WTC11 (cell line): ENCODE results near the gene LRRC40. TPM values are rescaled to one million over a fixed set of nuclear protein-coding genes. Genes with fewer than 3 reads are reported as not detected.

ENCODE experiments used
- ATAC-seq: fragments of 200-7000 bp; cut with Tn5 transposase; 2 replicates; pipeline ENCODE4 v1.10.0; 2021; ENCODE audit warnings: mild to moderate bottlenecking, moderate library complexity
- CTCF ChIA-PET: fragments of 300-600 bp; sonication (Branson Sonifier 250); formaldehyde crosslinking; loops from one replicate; lab custom pipeline; 2021; ENCODE audit warnings: antibody characterized with exemption; lab: Charles Lee
- POLR2A ChIA-PET: fragments of 350-600 bp; sonication (Branson Sonifier 250); formaldehyde crosslinking; loops from one replicate; lab custom pipeline; 2021; ENCODE audit warnings: antibody characterized with exemption; lab: Charles Lee
- DNase-seq: peaks from one replicate; pipeline ENCODE4 v3.0.0; 2021; ENCODE audit warnings: low spot score
- H3K27ac Mint-ChIP-seq: 2 replicates; pipeline ENCODE4 v1.8.0; 2021; ENCODE audit warnings: mixed read lengths
- H3K27me3 Mint-ChIP-seq: 2 replicates; pipeline ENCODE4 v1.8.0; 2021; ENCODE audit warnings: low read depth, mild to moderate bottlenecking, moderate library complexity, mixed read lengths
- H3K36me3 Mint-ChIP-seq: 2 replicates; pipeline ENCODE4 v1.8.0; 2021; ENCODE audit warnings: mixed read lengths
- H3K4me1 Mint-ChIP-seq: 2 replicates; pipeline ENCODE4 v1.8.0; 2022; ENCODE audit warnings: mixed read lengths
- H3K4me3 Mint-ChIP-seq: 2 replicates; pipeline ENCODE4 v1.8.0; 2021; ENCODE audit warnings: mild to moderate bottlenecking, moderate library complexity, mixed read lengths
- H3K9me3 Mint-ChIP-seq: 2 replicates; pipeline ENCODE4 v1.8.0; 2021; ENCODE audit warnings: mixed read lengths
- ATF3 ChIP-seq: sonication (generic); formaldehyde crosslinking; conservative IDR thresholded peaks from 2 replicates; pipeline ENCODE4 v1.8.1; 2022; ENCODE audit warnings: mild to moderate bottlenecking, missing genetic modification reagents
- ATF6 ChIP-seq: sonication (generic); formaldehyde crosslinking; IDR thresholded peaks from 2 replicates; pipeline ENCODE4 v1.8.1; 2023; ENCODE audit warnings: mild to moderate bottlenecking, missing genetic modification reagents
- ERG ChIP-seq: fragments of 250-450 bp; sonication (Bioruptor Pico); IDR thresholded peaks from 2 replicates; pipeline ENCODE4 v1.8.0; 2021; ENCODE audit warnings: mild to moderate bottlenecking
- FOXJ3 ChIP-seq: sonication (generic); formaldehyde crosslinking; IDR thresholded peaks from 2 replicates; pipeline ENCODE4 v1.9.0; 2021; ENCODE audit warnings: missing genetic modification reagents, mild to moderate bottlenecking, borderline replicate concordance
- FOXP1 ChIP-seq: sonication (generic); formaldehyde crosslinking; IDR thresholded peaks from 2 replicates; pipeline ENCODE4 v1.8.0; 2022; ENCODE audit warnings: missing genetic modification reagents, mild to moderate bottlenecking, moderate library complexity, borderline replicate concordance
- FOXP4 ChIP-seq: sonication (generic); formaldehyde crosslinking; IDR thresholded peaks from 2 replicates; pipeline ENCODE4 v1.8.0; 2022; ENCODE audit warnings: mild to moderate bottlenecking, missing genetic modification reagents
- GABPB1 ChIP-seq: sonication (generic); formaldehyde crosslinking; IDR thresholded peaks from 2 replicates; pipeline ENCODE4 v1.8.1; 2023; ENCODE audit warnings: mild to moderate bottlenecking, missing genetic modification reagents
- KAT7 ChIP-seq: sonication (generic); formaldehyde crosslinking; IDR thresholded peaks from 2 replicates; pipeline ENCODE4 v1.8.1; 2023; ENCODE audit warnings: missing genetic modification reagents, mild to moderate bottlenecking, borderline replicate concordance
- NFATC4 ChIP-seq: fragments of 250-450 bp; sonication (Bioruptor Pico); IDR thresholded peaks from 2 replicates; pipeline ENCODE4 v1.9.0; 2021; ENCODE audit warnings: mild to moderate bottlenecking
- NFYB ChIP-seq: sonication (generic); formaldehyde crosslinking; conservative IDR thresholded peaks from 2 replicates; pipeline ENCODE4 v1.8.0; 2022; ENCODE audit warnings: low read depth, missing genetic modification reagents
- NR2C2 ChIP-seq: sonication (generic); formaldehyde crosslinking; IDR thresholded peaks from 2 replicates; pipeline ENCODE4 v1.8.0; 2022; ENCODE audit warnings: mild to moderate bottlenecking, missing genetic modification reagents
- PRRX2 ChIP-seq: fragments of 250-450 bp; sonication (Bioruptor Pico); IDR thresholded peaks from 2 replicates; pipeline ENCODE4 v1.8.0; 2021; ENCODE audit warnings: mild to moderate bottlenecking
- TEAD1 ChIP-seq: sonication (generic); formaldehyde crosslinking; IDR thresholded peaks from 2 replicates; pipeline ENCODE4 v1.8.0; 2022; ENCODE audit warnings: mild to moderate bottlenecking, missing genetic modification reagents
- ZNF263 ChIP-seq: sonication (generic); formaldehyde crosslinking; IDR thresholded peaks from 2 replicates; pipeline ENCODE4 v1.8.1; 2022; ENCODE audit warnings: low read depth, mild to moderate bottlenecking, moderate library complexity, missing genetic modification reagents
- ZNF423 ChIP-seq: fragments of 250-450 bp; sonication (Bioruptor Pico); IDR thresholded peaks from 2 replicates; pipeline ENCODE4 v2.1.2; 2022; ENCODE audit warnings: mild to moderate bottlenecking, moderate library complexity
- ZNF425 ChIP-seq: fragments of 250-450 bp; sonication (Bioruptor Pico); conservative IDR thresholded peaks from 2 replicates; pipeline ENCODE4 v1.9.0; 2021; ENCODE audit warnings: mild to moderate bottlenecking
- ZNF512 ChIP-seq: sonication (generic); formaldehyde crosslinking; IDR thresholded peaks from 2 replicates; pipeline ENCODE4 v1.8.1; 2022; ENCODE audit warnings: missing genetic modification reagents, borderline replicate concordance
- total RNA-seq: library from RNA; stranded (reverse); gene quantifications from 3 replicates; pipeline ENCODE4 v1.2.3, GENCODE V29; 2021

The LRRC40 gene
- total RNA-seq, 1 experiment from 2014 or later, result 26.7 TPM

- Mint-ChIP-seq H3K4me1 (peaks cover 5% of the 10 kb centered on the region; the same call in 1 of the 2 replicates), H3K36me3 (no peaks in the 10 kb centered on the region), H3K27me3 (no peaks in the 10 kb centered on the region), H3K4me3 (no peak overlapping the region), H3K9me3 (no peaks in the 10 kb centered on the region), H3K27ac (no peak overlapping the region)
- TF ChIP-seq ATF6 (CRISPR knock-in tag) (no peak), NFATC4 (CRISPR knock-in tag) (no peak), FOXP1 (no peak), ATF3 (no peak), TEAD1 (CRISPR knock-in tag) (no peak), ZNF425 (no peak), ZNF263 (CRISPR knock-in tag) (no peak), ZNF423 (no peak), FOXP4 (CRISPR knock-in tag) (no peak)
- CTCF ChIA-PET, result no interaction called here
- ATAC-seq (no peak), DNase-seq (no peak)
- POLR2A ChIA-PET, result no interaction called here
These were observed 33.9 kb downstream of the LRRC40 start for GRCh38 chr1:70171512-70171911.

- DNase-seq, result no peak
- Mint-ChIP-seq H3K27me3 (no peaks in the 10 kb centered on the region), H3K36me3 (no peaks in the 10 kb centered on the region), H3K27ac (no peak overlapping the region), H3K9me3 (no peaks in the 10 kb centered on the region), H3K4me1 (peaks cover 5% of the 10 kb centered on the region; the same call in 1 of the 2 replicates), H3K4me3 (no peak overlapping the region)
- ChIA-PET CTCF (interaction anchor here (1.2 to 1.9 kb wide), 2 partner anchors 20 to 36 kb away, joined by 3 to 4 read pairs; no protein-coding TSS in a partner anchor), POLR2A (no interaction called here)
- no peak for ATAC-seq
- TF ChIP-seq NFYB (CRISPR knock-in tag) (no peak), FOXJ3 (CRISPR knock-in tag) (no peak), ERG (CRISPR knock-in tag) (no peak), NR2C2 (CRISPR knock-in tag) (no peak), GABPB1 (CRISPR knock-in tag) (no peak), PRRX2 (no peak), KAT7 (no peak), ZNF512 (no peak), FOXP4 (CRISPR knock-in tag) (no peak), FOXP1 (no peak)
These were observed 36.1 kb downstream of the LRRC40 start for GRCh38 chr1:70169018-70169839.
